HepG2 (cell line): ENCODE measurements around the gene TMEM134. TPM values are rescaled to one million over a fixed set of nuclear protein-coding genes. Genes with fewer than 3 reads are reported as not detected.
A peak's percentile ranks its signal among the peaks of the same experiment; 100 is the strongest.

ENCODE experiments used
- BRD4 ChIP-seq: sonication (generic); formaldehyde crosslinking; IDR thresholded peaks from 2 replicates; pipeline ENCODE4 v1.4.0; 2020; ENCODE audit warnings: missing genetic modification reagents
- CENPT ChIP-seq: sonication (generic); formaldehyde crosslinking; IDR thresholded peaks from 2 replicates; pipeline ENCODE4 v1.8.0; 2022; ENCODE audit warnings: low read depth, mild to moderate bottlenecking, moderate library complexity, missing genetic modification reagents
- HCFC1 ChIP-seq: fragments of 150-350 bp; IDR thresholded peaks from 2 replicates; pipeline ENCODE4 v1.6.1; 2014; ENCODE audit warnings: low read depth, low read length
- NFKB2 ChIP-seq: sonication (generic); formaldehyde crosslinking; IDR thresholded peaks from 2 replicates; pipeline ENCODE4 v1.4.0; 2020; ENCODE audit warnings: missing genetic modification reagents, borderline replicate concordance
- NRL ChIP-seq: sonication (generic); formaldehyde crosslinking; IDR thresholded peaks from 2 replicates; pipeline ENCODE4 v1.5.0; 2020; ENCODE audit warnings: missing genetic modification reagents, mild to moderate bottlenecking, moderate library complexity, borderline replicate concordance
- RBM22 ChIP-seq: fragments of 200-400 bp; formaldehyde crosslinking; optimal IDR thresholded peaks from 2 replicates; pipeline ENCODE3; 2017; ENCODE audit warnings: mild to moderate bottlenecking, low read length, moderate library complexity
- RFX3 ChIP-seq: IDR thresholded peaks from 2 replicates; pipeline ENCODE4 v1.6.1; 2016; ENCODE audit warnings: missing biosample characterization, missing genetic modification reagents
- SSRP1 ChIP-seq: IDR thresholded peaks from 2 replicates; pipeline ENCODE4 v1.6.1; 2016; ENCODE audit warnings: control low read depth
- ZFP41 ChIP-seq: sonication (generic); formaldehyde crosslinking; IDR thresholded peaks from 2 replicates; pipeline ENCODE4 v1.4.0; 2020; ENCODE audit warnings: mild to moderate bottlenecking, missing genetic modification reagents, borderline replicate concordance
- ZNF724P ChIP-seq: sonication (generic); formaldehyde crosslinking; IDR thresholded peaks from 2 replicates; pipeline ENCODE4 v1.8.0; 2022; ENCODE audit warnings: missing genetic modification reagents, borderline replicate concordance
- ZNF788 ChIP-seq: sonication (generic); formaldehyde crosslinking; IDR thresholded peaks from 2 replicates; pipeline ENCODE4 v1.5.0; 2020; ENCODE audit warnings: mild to moderate bottlenecking, missing genetic modification reagents, borderline replicate concordance
- polyA plus RNA-seq, 8 experiments: library from polyadenylated mRNA; depleted of rRNA in 3 of 8; stranded (reverse) in 7 of 8; unstranded in 1 of 8; fragments of >200 nt; fragmentation: Illumina TruSeq in 4 of 8; extraction: Trizol in 4 of 8; gene quantifications; 2 replicates each; pipeline versions ENCODE4 v1.2.1 to v1.2.3, GENCODE V29; 2011 to 2016; ENCODE audit warnings: low read depth in 4 of 8, missing spikeins in 1 of 8, mixed read lengths in 1 of 8; ENCODE audit not compliant: insufficient read depth in 1 of 8
- total RNA-seq, 5 experiments: library from RNA; depleted of rRNA; stranded (reverse); fragments of >200 nt; fragmentation: Illumina TruSeq; extraction: Trizol; gene quantifications; 2 replicates each; pipeline ENCODE4 v1.2.3, GENCODE V29; 2016; ENCODE audit warnings: low read depth in 1 of 5
- TF ChIP-seq, protein P1 (sequence below): sonication (generic); formaldehyde crosslinking; IDR thresholded peaks from 2 replicates; pipeline ENCODE4 v1.5.1; 2020; ENCODE audit warnings: mild to moderate bottlenecking, missing genetic modification reagents, borderline replicate concordance
- TF ChIP-seq, protein P2 (sequence below): sonication (generic); formaldehyde crosslinking; IDR thresholded peaks from 2 replicates; pipeline ENCODE4 v1.8.0; 2022; ENCODE audit warnings: mild to moderate bottlenecking, missing genetic modification reagents
- TF ChIP-seq, protein P3 (sequence below): sonication (generic); formaldehyde crosslinking; conservative IDR thresholded peaks from 2 replicates; pipeline ENCODE4 v1.5.0; 2020; ENCODE audit warnings: missing genetic modification reagents
- TF ChIP-seq, protein P4 (sequence below): sonication (generic); formaldehyde crosslinking; IDR thresholded peaks from 2 replicates; pipeline ENCODE4 v1.5.1; 2020; ENCODE audit warnings: missing genetic modification reagents, mild to moderate bottlenecking, borderline replicate concordance
- TF ChIP-seq, protein P5 (sequence below): sonication (generic); formaldehyde crosslinking; IDR thresholded peaks from 2 replicates; pipeline ENCODE4 v1.4.0; 2020; ENCODE audit warnings: mild to moderate bottlenecking, missing genetic modification reagents

TMEM134 gene
- total and polyA plus RNA-seq, 2 of the 13 experiments (the other 11 are each of a cell fraction or from before 2014, with no cell fraction given), result 6.9 to 26.9 TPM

GRCh38 chr11:67505605-67506396 lies 36.8 kb upstream of the TMEM134 start (continued):
- TF ChIP-seq, protein P1, sequence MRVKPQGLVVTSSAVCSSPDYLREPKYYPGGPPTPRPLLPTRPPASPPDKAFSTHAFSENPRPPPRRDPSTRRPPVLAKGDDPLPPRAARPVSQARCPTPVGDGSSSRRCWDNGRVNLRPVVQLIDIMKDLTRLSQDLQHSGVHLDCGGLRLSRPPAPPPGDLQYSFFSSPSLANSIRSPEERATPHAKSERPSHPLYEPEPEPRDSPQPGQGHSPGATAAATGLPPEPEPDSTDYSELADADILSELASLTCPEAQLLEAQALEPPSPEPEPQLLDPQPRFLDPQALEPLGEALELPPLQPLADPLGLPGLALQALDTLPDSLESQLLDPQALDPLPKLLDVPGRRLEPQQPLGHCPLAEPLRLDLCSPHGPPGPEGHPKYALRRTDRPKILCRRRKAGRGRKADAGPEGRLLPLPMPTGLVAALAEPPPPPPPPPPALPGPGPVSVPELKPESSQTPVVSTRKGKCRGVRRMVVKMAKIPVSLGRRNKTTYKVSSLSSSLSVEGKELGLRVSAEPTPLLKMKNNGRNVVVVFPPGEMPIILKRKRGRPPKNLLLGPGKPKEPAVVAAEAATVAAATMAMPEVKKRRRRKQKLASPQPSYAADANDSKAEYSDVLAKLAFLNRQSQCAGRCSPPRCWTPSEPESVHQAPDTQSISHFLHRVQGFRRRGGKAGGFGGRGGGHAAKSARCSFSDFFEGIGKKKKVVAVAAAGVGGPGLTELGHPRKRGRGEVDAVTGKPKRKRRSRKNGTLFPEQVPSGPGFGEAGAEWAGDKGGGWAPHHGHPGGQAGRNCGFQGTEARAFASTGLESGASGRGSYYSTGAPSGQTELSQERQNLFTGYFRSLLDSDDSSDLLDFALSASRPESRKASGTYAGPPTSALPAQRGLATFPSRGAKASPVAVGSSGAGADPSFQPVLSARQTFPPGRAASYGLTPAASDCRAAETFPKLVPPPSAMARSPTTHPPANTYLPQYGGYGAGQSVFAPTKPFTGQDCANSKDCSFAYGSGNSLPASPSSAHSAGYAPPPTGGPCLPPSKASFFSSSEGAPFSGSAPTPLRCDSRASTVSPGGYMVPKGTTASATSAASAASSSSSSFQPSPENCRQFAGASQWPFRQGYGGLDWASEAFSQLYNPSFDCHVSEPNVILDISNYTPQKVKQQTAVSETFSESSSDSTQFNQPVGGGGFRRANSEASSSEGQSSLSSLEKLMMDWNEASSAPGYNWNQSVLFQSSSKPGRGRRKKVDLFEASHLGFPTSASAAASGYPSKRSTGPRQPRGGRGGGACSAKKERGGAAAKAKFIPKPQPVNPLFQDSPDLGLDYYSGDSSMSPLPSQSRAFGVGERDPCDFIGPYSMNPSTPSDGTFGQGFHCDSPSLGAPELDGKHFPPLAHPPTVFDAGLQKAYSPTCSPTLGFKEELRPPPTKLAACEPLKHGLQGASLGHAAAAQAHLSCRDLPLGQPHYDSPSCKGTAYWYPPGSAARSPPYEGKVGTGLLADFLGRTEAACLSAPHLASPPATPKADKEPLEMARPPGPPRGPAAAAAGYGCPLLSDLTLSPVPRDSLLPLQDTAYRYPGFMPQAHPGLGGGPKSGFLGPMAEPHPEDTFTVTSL (CRISPR knock-in tag), result no peak
- TF ChIP-seq, protein P2, sequence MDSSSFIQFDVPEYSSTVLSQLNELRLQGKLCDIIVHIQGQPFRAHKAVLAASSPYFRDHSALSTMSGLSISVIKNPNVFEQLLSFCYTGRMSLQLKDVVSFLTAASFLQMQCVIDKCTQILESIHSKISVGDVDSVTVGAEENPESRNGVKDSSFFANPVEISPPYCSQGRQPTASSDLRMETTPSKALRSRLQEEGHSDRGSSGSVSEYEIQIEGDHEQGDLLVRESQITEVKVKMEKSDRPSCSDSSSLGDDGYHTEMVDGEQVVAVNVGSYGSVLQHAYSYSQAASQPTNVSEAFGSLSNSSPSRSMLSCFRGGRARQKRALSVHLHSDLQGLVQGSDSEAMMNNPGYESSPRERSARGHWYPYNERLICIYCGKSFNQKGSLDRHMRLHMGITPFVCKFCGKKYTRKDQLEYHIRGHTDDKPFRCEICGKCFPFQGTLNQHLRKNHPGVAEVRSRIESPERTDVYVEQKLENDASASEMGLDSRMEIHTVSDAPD, result no peak
- TF ChIP-seq CENPT (CRISPR knock-in tag), result no peak
- no peak; the same call in 1 of the 2 replicates for TF ChIP-seq NFKB2 (CRISPR knock-in tag)
- TF ChIP-seq RFX3 (CRISPR knock-in tag), result no peak
- no peak for TF ChIP-seq BRD4 (CRISPR knock-in tag)
- no peak for TF ChIP-seq RBM22
- TF ChIP-seq ZNF724P, result no peak
- TF ChIP-seq, protein P3, sequence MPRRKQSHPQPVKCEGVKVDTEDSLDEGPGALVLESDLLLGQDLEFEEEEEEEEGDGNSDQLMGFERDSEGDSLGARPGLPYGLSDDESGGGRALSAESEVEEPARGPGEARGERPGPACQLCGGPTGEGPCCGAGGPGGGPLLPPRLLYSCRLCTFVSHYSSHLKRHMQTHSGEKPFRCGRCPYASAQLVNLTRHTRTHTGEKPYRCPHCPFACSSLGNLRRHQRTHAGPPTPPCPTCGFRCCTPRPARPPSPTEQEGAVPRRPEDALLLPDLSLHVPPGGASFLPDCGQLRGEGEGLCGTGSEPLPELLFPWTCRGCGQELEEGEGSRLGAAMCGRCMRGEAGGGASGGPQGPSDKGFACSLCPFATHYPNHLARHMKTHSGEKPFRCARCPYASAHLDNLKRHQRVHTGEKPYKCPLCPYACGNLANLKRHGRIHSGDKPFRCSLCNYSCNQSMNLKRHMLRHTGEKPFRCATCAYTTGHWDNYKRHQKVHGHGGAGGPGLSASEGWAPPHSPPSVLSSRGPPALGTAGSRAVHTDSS (CRISPR knock-in tag), result no peak
- TF ChIP-seq ZFP41, result no peak
- TF ChIP-seq HCFC1, result no peak
- TF ChIP-seq, protein P4, sequence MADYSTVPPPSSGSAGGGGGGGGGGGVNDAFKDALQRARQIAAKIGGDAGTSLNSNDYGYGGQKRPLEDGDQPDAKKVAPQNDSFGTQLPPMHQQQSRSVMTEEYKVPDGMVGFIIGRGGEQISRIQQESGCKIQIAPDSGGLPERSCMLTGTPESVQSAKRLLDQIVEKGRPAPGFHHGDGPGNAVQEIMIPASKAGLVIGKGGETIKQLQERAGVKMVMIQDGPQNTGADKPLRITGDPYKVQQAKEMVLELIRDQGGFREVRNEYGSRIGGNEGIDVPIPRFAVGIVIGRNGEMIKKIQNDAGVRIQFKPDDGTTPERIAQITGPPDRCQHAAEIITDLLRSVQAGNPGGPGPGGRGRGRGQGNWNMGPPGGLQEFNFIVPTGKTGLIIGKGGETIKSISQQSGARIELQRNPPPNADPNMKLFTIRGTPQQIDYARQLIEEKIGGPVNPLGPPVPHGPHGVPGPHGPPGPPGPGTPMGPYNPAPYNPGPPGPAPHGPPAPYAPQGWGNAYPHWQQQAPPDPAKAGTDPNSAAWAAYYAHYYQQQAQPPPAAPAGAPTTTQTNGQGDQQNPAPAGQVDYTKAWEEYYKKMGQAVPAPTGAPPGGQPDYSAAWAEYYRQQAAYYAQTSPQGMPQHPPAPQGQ (CRISPR knock-in tag), result no peak
- TF ChIP-seq, protein P5, sequence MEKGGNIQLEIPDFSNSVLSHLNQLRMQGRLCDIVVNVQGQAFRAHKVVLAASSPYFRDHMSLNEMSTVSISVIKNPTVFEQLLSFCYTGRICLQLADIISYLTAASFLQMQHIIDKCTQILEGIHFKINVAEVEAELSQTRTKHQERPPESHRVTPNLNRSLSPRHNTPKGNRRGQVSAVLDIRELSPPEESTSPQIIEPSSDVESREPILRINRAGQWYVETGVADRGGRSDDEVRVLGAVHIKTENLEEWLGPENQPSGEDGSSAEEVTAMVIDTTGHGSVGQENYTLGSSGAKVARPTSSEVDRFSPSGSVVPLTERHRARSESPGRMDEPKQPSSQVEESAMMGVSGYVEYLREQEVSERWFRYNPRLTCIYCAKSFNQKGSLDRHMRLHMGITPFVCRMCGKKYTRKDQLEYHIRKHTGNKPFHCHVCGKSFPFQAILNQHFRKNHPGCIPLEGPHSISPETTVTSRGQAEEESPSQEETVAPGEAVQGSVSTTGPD, result no peak; the same call in 1 of the 2 replicates
- TF ChIP-seq NRL (CRISPR knock-in tag), result no peak
- no peak for TF ChIP-seq SSRP1 (CRISPR knock-in tag)
- peak; percentile 81; the same call in 1 of the 2 replicates for TF ChIP-seq ZNF788 (CRISPR knock-in tag)
